ENCODE measurements around the gene HOXB3.
"Not testable (repeated sequence)": the region's sequence is repeated elsewhere in the genome, so short reads cannot be mapped to it uniquely, and the experiment has no call there.

Gene HOXB3

GRCh38 chr17:48513097-48513496 is 76.9 kb downstream of the HOXB3 start:
- H3K4me3 ChIP-seq (ENCODE audit: low read depth in 1 of 2, low read length in 2 of 2): no peak overlapping the region
- ATAC-seq (ENCODE audit: insufficient read depth, low read depth): peak; percentile 67
- no peak overlapping the region for H3K27ac ChIP-seq (ENCODE audit: low read length)
- no peaks in the 10 kb centered on the region for H4K20me1 ChIP-seq (ENCODE audit: insufficient read depth, low read length)
- H3K36me3 ChIP-seq (ENCODE audit: insufficient read depth, low read length): no peaks in the 10 kb centered on the region
- H3K4me1 ChIP-seq (ENCODE audit: insufficient read depth, low read length): no peaks in the 10 kb centered on the region
- TF ChIP-seq CTCF (IDR thresholded peaks at IDR 0.05; ENCODE audit: borderline replicate concordance, extremely low read depth, low read length, poor library complexity, severe bottlenecking) (no peak), EZH2 (IDR thresholded peaks at IDR 0.05; ENCODE audit: borderline replicate concordance, low read depth, low read length, severe bottlenecking) (no peak)
- no peak overlapping the region for H2AFZ ChIP-seq (ENCODE audit: low read depth, low read length)
- DNase-seq: peak; percentile 7
- no peaks in the 10 kb centered on the region for H3K9me3 ChIP-seq (ENCODE audit: insufficient read depth, low read length, severe bottlenecking)
- no peak overlapping the region for H3K9ac ChIP-seq (ENCODE audit: low read depth, low read length)
- H3K79me2 ChIP-seq (ENCODE audit: insufficient read depth, low read length): no peaks in the 10 kb centered on the region
- peaks cover 24% of the 10 kb centered on the region for H3K27me3 ChIP-seq (ENCODE audit: insufficient read depth, low read length, poor library complexity)
- no peak overlapping the region for H3K4me2 ChIP-seq (ENCODE audit: insufficient read depth, low read length)

GRCh38 chr17:48510761-48511604 is 79.1 kb downstream of the HOXB3 start:
- Histone ChIP-seq H3K4me1 (ENCODE audit: insufficient read depth, low read length) (no peaks in the 10 kb centered on the region), H3K9ac (ENCODE audit: low read depth, low read length) (no peak overlapping the region), H2AFZ (ENCODE audit: low read depth, low read length) (no peak overlapping the region), H3K27ac (ENCODE audit: low read length) (no peak overlapping the region), H3K27me3 (ENCODE audit: insufficient read depth, low read length, poor library complexity) (peaks cover 31% of the 10 kb centered on the region), H3K36me3 (ENCODE audit: insufficient read depth, low read length) (no peaks in the 10 kb centered on the region), H4K20me1 (ENCODE audit: insufficient read depth, low read length) (0 out of 2 replicates have a peak, but pooled peaks cover 3% of the 10 kb centered on the region), H3K9me3 (ENCODE audit: insufficient read depth, low read length, severe bottlenecking) (no peaks in the 10 kb centered on the region), H3K79me2 (ENCODE audit: insufficient read depth, low read length) (no peaks in the 10 kb centered on the region), H3K4me3 (ENCODE audit: low read depth in 1 of 2, low read length in 2 of 2) (no peak overlapping the region), H3K4me2 (ENCODE audit: insufficient read depth, low read length) (no peak overlapping the region)
- ATAC-seq (ENCODE audit: insufficient read depth, low read depth) (no peak), DNase-seq (no peak)
- TF ChIP-seq CTCF (IDR thresholded peaks at IDR 0.05; ENCODE audit: borderline replicate concordance, extremely low read depth, low read length, poor library complexity, severe bottlenecking): no peak
- no peak for TF ChIP-seq EZH2 (IDR thresholded peaks at IDR 0.05; ENCODE audit: borderline replicate concordance, low read depth, low read length, severe bottlenecking)

GRCh38 chr17:48510381-48510760 is 79.7 kb downstream of the HOXB3 start:
- Histone ChIP-seq H3K4me3 (ENCODE audit: low read depth in 1 of 2, low read length in 2 of 2) (no peak overlapping the region), H3K9ac (ENCODE audit: low read depth, low read length) (no peak overlapping the region), H3K27ac (ENCODE audit: low read length) (no peak overlapping the region), H3K4me1 (ENCODE audit: insufficient read depth, low read length) (no peaks in the 10 kb centered on the region), H3K79me2 (ENCODE audit: insufficient read depth, low read length) (no peaks in the 10 kb centered on the region), H3K27me3 (ENCODE audit: insufficient read depth, low read length, poor library complexity) (peaks cover 33% of the 10 kb centered on the region), H3K9me3 (ENCODE audit: insufficient read depth, low read length, severe bottlenecking) (no peaks in the 10 kb centered on the region), H3K36me3 (ENCODE audit: insufficient read depth, low read length) (no peaks in the 10 kb centered on the region), H4K20me1 (ENCODE audit: insufficient read depth, low read length) (0 out of 2 replicates have a peak, but pooled peaks cover 3% of the 10 kb centered on the region), H2AFZ (ENCODE audit: low read depth, low read length) (no peak overlapping the region), H3K4me2 (ENCODE audit: insufficient read depth, low read length) (no peak overlapping the region)
- DNase-seq: no peak
- no peak for ATAC-seq (ENCODE audit: insufficient read depth, low read depth)
- TF ChIP-seq CTCF (IDR thresholded peaks at IDR 0.05; ENCODE audit: borderline replicate concordance, extremely low read depth, low read length, poor library complexity, severe bottlenecking) (no peak), EZH2 (IDR thresholded peaks at IDR 0.05; ENCODE audit: borderline replicate concordance, low read depth, low read length, severe bottlenecking) (no peak)

- not testable (repeated sequence) for H3K4me2 ChIP-seq (ENCODE audit: insufficient read depth, low read length)
Observed at GRCh38 chr17:48509708-48510107, 80.3 kb downstream of the HOXB3 start.

More at GRCh38 chr17:48509708-48510107, 80.3 kb downstream of the HOXB3 start:
- H3K9ac ChIP-seq (ENCODE audit: low read depth, low read length); H4K20me1 ChIP-seq (ENCODE audit: insufficient read depth, low read length); DNase-seq; ATAC-seq (ENCODE audit: insufficient read depth, low read depth); H3K4me3 ChIP-seq (ENCODE audit: low read depth in 1 of 2, low read length in 2 of 2); H3K27ac ChIP-seq (ENCODE audit: low read length); H2AFZ ChIP-seq (ENCODE audit: low read depth, low read length); H3K4me1 ChIP-seq (ENCODE audit: insufficient read depth, low read length); H3K36me3 ChIP-seq (ENCODE audit: insufficient read depth, low read length); H3K9me3 ChIP-seq (ENCODE audit: insufficient read depth, low read length, severe bottlenecking); H3K79me2 ChIP-seq (ENCODE audit: insufficient read depth, low read length): not testable (repeated sequence)
- H3K27me3 ChIP-seq (ENCODE audit: insufficient read depth, low read length, poor library complexity): peaks cover 29% of the 10 kb centered on the region

All from DND-41 (cell line).